ENCODE measurements around the gene TRIM67.
A peak's percentile ranks its signal among the peaks of the same experiment; 100 is the strongest.
"Not testable (repeated sequence)": the region's sequence is repeated elsewhere in the genome, so short reads cannot be mapped to it uniquely, and the experiment has no call there.

Gene TRIM67

GRCh38 chr1:231211005-231211857 lies 49.4 kb downstream of the TRIM67 start:
- peak overlapping the region; percentile 56 for H3K4me3 ChIP-seq (ENCODE audit: low read depth, low read length)
- POLR2A ChIA-PET: no interaction called here
- DNase-seq (ENCODE audit: low read depth, low spot score): no peak
- peak; percentile 86 for TF ChIP-seq CTCF (IDR thresholded peaks at IDR 0.05; ENCODE audit: insufficient read depth, low read length, missing control alignments)
- CTCF ChIA-PET: interaction anchor here (0.6 to 4.6 kb wide), 45 partner anchors 9 to 568 kb away, joined by 3 to 86 read pairs (median 5); no protein-coding TSS in a partner anchor

GRCh38 chr1:231212301-231212700 lies 50.4 kb downstream of the TRIM67 start:
- POLR2A ChIA-PET; DNase-seq (ENCODE audit: low read depth, low spot score): not testable (repeated sequence)
- CTCF ChIA-PET: interaction anchor here (1.1 to 4.6 kb wide), 20 partner anchors 8 to 569 kb away, joined by 3 to 86 read pairs (median 6); no protein-coding TSS in a partner anchor

GRCh38 chr1:231213831-231214573 lies 52.1 kb downstream of the TRIM67 start:
- CTCF ChIA-PET: interaction anchor here (0.8 to 5.8 kb wide), 6 partner anchors 8 to 417 kb away, joined by 3 to 35 read pairs (median 3); no protein-coding TSS in a partner anchor
- no peak overlapping the region for H3K4me3 ChIP-seq (ENCODE audit: low read depth, low read length)
- DNase-seq (ENCODE audit: low read depth, low spot score): no peak
- POLR2A ChIA-PET: no interaction called here
- TF ChIP-seq CTCF (IDR thresholded peaks at IDR 0.05; ENCODE audit: insufficient read depth, low read length, missing control alignments): no peak

More at GRCh38 chr1:231212301-231212700, 50.4 kb downstream of the TRIM67 start:
- not testable (repeated sequence) for H3K4me3 ChIP-seq (ENCODE audit: low read depth, low read length)

- CTCF ChIA-PET: interaction anchor here (1.0 to 5.8 kb wide), 6 partner anchors 9 to 418 kb away, joined by 3 to 35 read pairs (median 4); no protein-coding TSS in a partner anchor
- no peak for DNase-seq (ENCODE audit: low read depth, low spot score)
- POLR2A ChIA-PET: no interaction called here
- H3K4me3 ChIP-seq (ENCODE audit: low read depth, low read length): no peak overlapping the region
- TF ChIP-seq CTCF (IDR thresholded peaks at IDR 0.05; ENCODE audit: insufficient read depth, low read length, missing control alignments): no peak
Observed at GRCh38 chr1:231214918-231215680, 53.2 kb downstream of the TRIM67 start.

- CTCF ChIA-PET: interaction anchor here (1.1 to 5.8 kb wide), 3 partner anchors 10 to 418 kb away, joined by 4 to 35 read pairs (median 13); no protein-coding TSS in a partner anchor
- TF ChIP-seq CTCF (IDR thresholded peaks at IDR 0.05; ENCODE audit: insufficient read depth, low read length, missing control alignments): no peak
- DNase-seq (ENCODE audit: low read depth, low spot score): no peak
- POLR2A ChIA-PET: interaction anchor here (1.4 kb wide), 1 partner anchor 173 kb away, joined by 3 read pairs; no protein-coding TSS in a partner anchor
- H3K4me3 ChIP-seq (ENCODE audit: low read depth, low read length): no peak overlapping the region
Observed at GRCh38 chr1:231215681-231216385, 54.0 kb downstream of the TRIM67 start.

DNA sequence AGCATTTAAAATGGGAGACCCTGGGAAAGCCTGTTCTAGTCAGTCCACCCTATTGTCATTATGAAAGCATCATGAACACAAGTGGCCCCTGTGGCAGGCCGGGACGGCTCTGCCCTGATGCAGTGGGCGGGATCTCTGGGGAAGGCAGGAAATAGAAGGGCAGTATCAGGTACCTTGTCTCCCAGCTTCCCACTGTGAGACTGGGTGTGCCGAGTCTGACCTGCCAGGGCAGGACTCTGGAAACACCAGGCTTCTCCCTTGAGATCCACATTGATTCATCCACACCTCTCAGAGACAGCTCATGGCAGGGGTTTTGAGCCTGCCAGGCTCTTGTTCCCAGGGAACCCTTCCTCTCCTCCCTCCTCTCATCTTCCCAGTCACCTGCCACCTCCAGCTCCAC lies 54.6 kb downstream of the TRIM67 start:
- ChIA-PET POLR2A (interaction anchor here (1.4 kb wide), 1 partner anchor 174 kb away, joined by 3 read pairs; no protein-coding TSS in a partner anchor), CTCF (interaction anchor here (1.1 to 5.8 kb wide), 3 partner anchors 11 to 419 kb away, joined by 3 to 35 read pairs (median 13); no protein-coding TSS in a partner anchor)
- no peak overlapping the region for H3K4me3 ChIP-seq (ENCODE audit: low read depth, low read length)
- no peak for TF ChIP-seq CTCF (IDR thresholded peaks at IDR 0.05; ENCODE audit: insufficient read depth, low read length, missing control alignments)
- DNase-seq (ENCODE audit: low read depth, low spot score): no peak

Measured in AG04449 (cell line).